GM23338 (cell line): ENCODE results near the gene C17orf100. TPM values are rescaled to one million over a fixed set of nuclear protein-coding genes. Genes with fewer than 3 reads are reported as not detected.

Source experiments
- ATAC-seq: fragments of 200-7000 bp; cut with Tn5 transposase; 3 replicates; pipeline ENCODE4 v1.9.1; 2020
- DNase-seq: peaks from one replicate; pipeline ENCODE4 v3.0.0-alpha.2; 2015; ENCODE audit warnings: low spot score
- H2AFZ ChIP-seq: fragments of 200-600 bp; sonication (generic); 2 replicates; pipeline ENCODE4 v1.8.0; 2016; ENCODE audit warnings: antibody characterized with exemption, mild to moderate bottlenecking, moderate library complexity
- H3F3A ChIP-seq: fragments of 200-600 bp; sonication (generic); replicated peaks from 2 replicates; pipeline ENCODE4 v1.8.0; 2017; ENCODE audit warnings: antibody characterized with exemption, mixed run types, low read depth
- H3K27ac ChIP-seq: fragments of 200-600 bp; sonication (generic); 2 replicates; pipeline ENCODE4 v1.6.1; 2016; ENCODE audit warnings: low read depth
- H3K27me3 ChIP-seq: fragments of 200-600 bp; sonication (generic); 2 replicates; pipeline ENCODE4 v1.8.0; 2016; ENCODE audit warnings: mild to moderate bottlenecking, mixed run types, moderate library complexity; ENCODE audit not compliant: insufficient read depth
- H3K36me3 ChIP-seq: fragments of 200-600 bp; sonication (generic); 2 replicates; pipeline ENCODE4 v1.8.0; 2016; ENCODE audit warnings: mild to moderate bottlenecking; ENCODE audit not compliant: insufficient read depth
- H3K4me1 ChIP-seq: fragments of 200-600 bp; sonication (generic); 2 replicates; pipeline ENCODE4 v1.8.0; 2016; ENCODE audit warnings: mild to moderate bottlenecking, moderate library complexity; ENCODE audit not compliant: insufficient read depth
- H3K4me2 ChIP-seq: fragments of 200-600 bp; sonication (generic); 2 replicates; pipeline ENCODE4 v1.7.1; 2017; ENCODE audit warnings: mixed run types
- H3K4me3 ChIP-seq: fragments of 200-600 bp; sonication (generic); 2 replicates; pipeline ENCODE4 v1.6.1; 2016; ENCODE audit warnings: mixed run types
- H3K79me2 ChIP-seq: fragments of 200-600 bp; sonication (generic); replicated peaks from 2 replicates; pipeline ENCODE4 v1.8.0; 2017; ENCODE audit warnings: mild to moderate bottlenecking; ENCODE audit not compliant: insufficient read depth
- H3K9me2 ChIP-seq: fragments of 200-600 bp; sonication (generic); 2 replicates; pipeline ENCODE4 v1.8.0; 2017; ENCODE audit not compliant: insufficient read depth
- H4K20me1 ChIP-seq: fragments of 200-600 bp; sonication (generic); replicated peaks from 2 replicates; pipeline ENCODE4 v1.8.0; 2017; ENCODE audit warnings: mild to moderate bottlenecking; ENCODE audit not compliant: insufficient read depth
- H3K27ac Mint-ChIP-seq: 2 replicates; pipeline ENCODE4 v1.8.0; 2020; ENCODE audit warnings: inconsistent platforms, mild to moderate bottlenecking, moderate library complexity, mixed read lengths
- H3K27me3 Mint-ChIP-seq: 3 replicates; pipeline ENCODE4 v1.8.0; 2022; ENCODE audit warnings: low read depth, mild to moderate bottlenecking, moderate library complexity, mixed read lengths, inconsistent platforms; ENCODE audit not compliant: insufficient read depth, poor library complexity
- H3K36me3 Mint-ChIP-seq: 3 replicates; pipeline ENCODE4 v1.8.0; 2021; ENCODE audit warnings: low read depth, mild to moderate bottlenecking, inconsistent platforms, moderate library complexity, mixed read lengths
- H3K4me1 Mint-ChIP-seq: 3 replicates; pipeline ENCODE4 v1.8.0; 2020; ENCODE audit warnings: mild to moderate bottlenecking, inconsistent platforms, mixed read lengths
- H3K4me3 Mint-ChIP-seq: 3 replicates; pipeline ENCODE4 v1.8.0; 2021; ENCODE audit warnings: moderate library complexity, mild to moderate bottlenecking, inconsistent platforms, mixed read lengths
- H3K9me3 Mint-ChIP-seq: 3 replicates; pipeline ENCODE4 v1.8.0; 2020; ENCODE audit warnings: moderate library complexity, mild to moderate bottlenecking, inconsistent platforms, mixed read lengths
- EZH2 ChIP-seq: fragments of 200-600 bp; sonication (generic); IDR thresholded peaks from one replicate; pipeline ENCODE4 v1.8.0; 2017; ENCODE audit warnings: antibody characterized with exemption, mild to moderate bottlenecking, low read depth; ENCODE audit not compliant: unreplicated experiment
- EZH2phosphoT487 ChIP-seq: fragments of 200-600 bp; sonication (generic); IDR thresholded peaks from one replicate; pipeline ENCODE4 v1.8.1; 2018; ENCODE audit warnings: antibody characterized with exemption; ENCODE audit not compliant: unreplicated experiment
- JUNB ChIP-seq: IDR thresholded peaks from one replicate; pipeline ENCODE4 v1.6.1; 2016; ENCODE audit warnings: antibody characterized with exemption; ENCODE audit not compliant: unreplicated experiment
- NANOG ChIP-seq: IDR thresholded peaks from 2 replicates; pipeline ENCODE4 v1.6.1; 2016; ENCODE audit warnings: antibody characterized with exemption, borderline replicate concordance
- STAT1 ChIP-seq: IDR thresholded peaks from one replicate; pipeline ENCODE4 v1.6.1; 2016; ENCODE audit warnings: antibody characterized with exemption; ENCODE audit not compliant: unreplicated experiment
- polyA plus RNA-seq: library from polyadenylated mRNA; unstranded; fragments of >200 nt; fragmentation: Nextera tagmentation; extraction: Ambion mirVana; gene quantifications from 2 replicates; pipeline ENCODE4 v1.2.1, GENCODE V29; 2016
- total RNA-seq: library from RNA; depleted of rRNA; stranded (reverse); fragments of >200 nt; shearing (Covaris generic); gene quantifications from 2 replicates; pipeline ENCODE4 v1.2.3, GENCODE V29; 2014
- TF ChIP-seq, protein P1 (sequence below): IDR thresholded peaks from 2 replicates; pipeline ENCODE4 v1.6.1; 2016; ENCODE audit warnings: antibody characterized with exemption
- TF ChIP-seq, protein P2 (sequence below): IDR thresholded peaks from one replicate; pipeline ENCODE4 v1.6.1; 2018; ENCODE audit warnings: antibody characterized with exemption; ENCODE audit not compliant: unreplicated experiment
- TF ChIP-seq, protein P3 (sequence below): fragments of 250-450 bp; sonication (Bioruptor Pico); IDR thresholded peaks from 2 replicates; pipeline ENCODE4 v1.5.0; 2020; ENCODE audit warnings: mild to moderate bottlenecking, moderate library complexity
- TF ChIP-seq, protein P4 (sequence below), 2 experiments: fragments of 200-600 bp in 1 of 2; sonication (generic) in 1 of 2; conservative IDR thresholded peaks; 2 replicates each; pipeline versions ENCODE4 v1.5.1 to v1.6.1; 2016 to 2017; ENCODE audit warnings: antibody characterized with exemption in 2 of 2, low read depth in 2 of 2, mild to moderate bottlenecking in 2 of 2, moderate library complexity in 1 of 2

Gene C17orf100
- total and polyA plus RNA-seq, 2 experiments from 2014 or later = 2.7 to 3.9 TPM

DNA sequence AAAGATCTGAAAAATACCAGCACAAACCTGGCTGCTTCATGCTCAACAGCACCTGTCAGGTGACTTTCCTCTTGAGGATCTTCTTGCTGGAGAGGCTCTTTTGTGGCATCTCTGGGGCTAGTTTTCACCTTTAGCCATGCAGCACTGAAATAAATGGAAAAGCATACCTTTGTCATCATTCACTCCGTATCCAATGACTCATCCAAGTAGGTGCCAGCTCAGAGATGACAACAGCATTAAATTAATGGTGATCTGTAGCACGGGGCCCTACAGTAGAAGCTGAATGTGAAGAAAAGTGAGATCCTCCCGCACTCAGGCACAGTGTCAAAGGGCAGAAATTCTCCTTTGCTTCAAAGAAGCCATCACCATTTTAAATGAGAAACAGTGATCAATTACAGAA lies 43.2 kb upstream of the C17orf100 start:
- H3K4me3 ChIP-seq = no peak overlapping the region
- no peak for ATAC-seq
- no peaks in the 10 kb centered on the region for H3K27me3 Mint-ChIP-seq
- no peaks in the 10 kb centered on the region for H3K9me2 ChIP-seq
- no peaks in the 10 kb centered on the region for H3K79me2 ChIP-seq
- no peaks in the 10 kb centered on the region for H3K27me3 ChIP-seq
- H2AFZ ChIP-seq = no peak overlapping the region
- no peaks in the 10 kb centered on the region for H3K4me1 Mint-ChIP-seq
- peaks cover 37% of the 10 kb centered on the region for H3K36me3 ChIP-seq
- no peak overlapping the region for H3K4me2 ChIP-seq
- DNase-seq = no peak
- no peaks in the 10 kb centered on the region for H3K9me3 Mint-ChIP-seq
- no peak overlapping the region for H3K27ac Mint-ChIP-seq
- H3K4me1 ChIP-seq = no peaks in the 10 kb centered on the region
- H3K27ac ChIP-seq = no peak overlapping the region
- peaks cover 7% of the 10 kb centered on the region for H4K20me1 ChIP-seq
- H3F3A ChIP-seq = no peaks in the 10 kb centered on the region
- TF ChIP-seq, protein P1, sequence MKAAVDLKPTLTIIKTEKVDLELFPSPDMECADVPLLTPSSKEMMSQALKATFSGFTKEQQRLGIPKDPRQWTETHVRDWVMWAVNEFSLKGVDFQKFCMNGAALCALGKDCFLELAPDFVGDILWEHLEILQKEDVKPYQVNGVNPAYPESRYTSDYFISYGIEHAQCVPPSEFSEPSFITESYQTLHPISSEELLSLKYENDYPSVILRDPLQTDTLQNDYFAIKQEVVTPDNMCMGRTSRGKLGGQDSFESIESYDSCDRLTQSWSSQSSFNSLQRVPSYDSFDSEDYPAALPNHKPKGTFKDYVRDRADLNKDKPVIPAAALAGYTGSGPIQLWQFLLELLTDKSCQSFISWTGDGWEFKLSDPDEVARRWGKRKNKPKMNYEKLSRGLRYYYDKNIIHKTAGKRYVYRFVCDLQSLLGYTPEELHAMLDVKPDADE = no peak
- TF ChIP-seq NANOG (no peak), EZH2 (no peak), JUNB (no peak), EZH2phosphoT487 (no peak)
- TF ChIP-seq, protein P2, sequence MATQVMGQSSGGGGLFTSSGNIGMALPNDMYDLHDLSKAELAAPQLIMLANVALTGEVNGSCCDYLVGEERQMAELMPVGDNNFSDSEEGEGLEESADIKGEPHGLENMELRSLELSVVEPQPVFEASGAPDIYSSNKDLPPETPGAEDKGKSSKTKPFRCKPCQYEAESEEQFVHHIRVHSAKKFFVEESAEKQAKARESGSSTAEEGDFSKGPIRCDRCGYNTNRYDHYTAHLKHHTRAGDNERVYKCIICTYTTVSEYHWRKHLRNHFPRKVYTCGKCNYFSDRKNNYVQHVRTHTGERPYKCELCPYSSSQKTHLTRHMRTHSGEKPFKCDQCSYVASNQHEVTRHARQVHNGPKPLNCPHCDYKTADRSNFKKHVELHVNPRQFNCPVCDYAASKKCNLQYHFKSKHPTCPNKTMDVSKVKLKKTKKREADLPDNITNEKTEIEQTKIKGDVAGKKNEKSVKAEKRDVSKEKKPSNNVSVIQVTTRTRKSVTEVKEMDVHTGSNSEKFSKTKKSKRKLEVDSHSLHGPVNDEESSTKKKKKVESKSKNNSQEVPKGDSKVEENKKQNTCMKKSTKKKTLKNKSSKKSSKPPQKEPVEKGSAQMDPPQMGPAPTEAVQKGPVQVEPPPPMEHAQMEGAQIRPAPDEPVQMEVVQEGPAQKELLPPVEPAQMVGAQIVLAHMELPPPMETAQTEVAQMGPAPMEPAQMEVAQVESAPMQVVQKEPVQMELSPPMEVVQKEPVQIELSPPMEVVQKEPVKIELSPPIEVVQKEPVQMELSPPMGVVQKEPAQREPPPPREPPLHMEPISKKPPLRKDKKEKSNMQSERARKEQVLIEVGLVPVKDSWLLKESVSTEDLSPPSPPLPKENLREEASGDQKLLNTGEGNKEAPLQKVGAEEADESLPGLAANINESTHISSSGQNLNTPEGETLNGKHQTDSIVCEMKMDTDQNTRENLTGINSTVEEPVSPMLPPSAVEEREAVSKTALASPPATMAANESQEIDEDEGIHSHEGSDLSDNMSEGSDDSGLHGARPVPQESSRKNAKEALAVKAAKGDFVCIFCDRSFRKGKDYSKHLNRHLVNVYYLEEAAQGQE = no peak
- H3K36me3 Mint-ChIP-seq = peaks cover 57% of the 10 kb centered on the region
- H3K4me3 Mint-ChIP-seq = no peak overlapping the region

DNA sequence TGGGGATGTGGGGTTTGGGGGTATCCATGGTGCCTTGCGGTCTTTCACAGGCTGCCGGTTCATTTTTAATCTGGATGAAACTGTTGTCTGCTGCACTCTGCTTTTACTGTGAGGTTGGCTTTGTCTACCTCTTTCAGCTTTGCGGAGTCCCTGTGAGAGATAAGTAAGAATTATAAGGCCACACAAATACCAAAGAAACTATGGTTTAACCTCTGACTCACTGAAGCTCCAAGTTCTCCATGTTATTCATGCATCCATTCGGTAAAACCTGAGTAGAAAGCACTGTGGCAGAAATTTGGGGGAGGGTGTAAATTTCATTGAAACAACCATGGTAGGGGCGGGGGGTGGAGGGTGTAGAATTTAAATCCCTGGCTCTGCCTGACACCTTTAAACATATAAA lies 41.6 kb upstream of the C17orf100 start:
- Mint-ChIP-seq H3K27ac (no peak overlapping the region), H3K4me1 (no peaks in the 10 kb centered on the region), H3K9me3 (no peaks in the 10 kb centered on the region), H3K4me3 (no peak overlapping the region), H3K27me3 (no peaks in the 10 kb centered on the region), H3K36me3 (peaks cover 47% of the 10 kb centered on the region)
- Histone ChIP-seq H3K27me3 (no peaks in the 10 kb centered on the region), H4K20me1 (peaks cover 7% of the 10 kb centered on the region), H3F3A (no peaks in the 10 kb centered on the region), H3K36me3 (peaks cover 32% of the 10 kb centered on the region), H3K4me3 (no peak overlapping the region), H3K9me2 (no peaks in the 10 kb centered on the region), H3K79me2 (no peaks in the 10 kb centered on the region), H2AFZ (no peak overlapping the region), H3K4me2 (no peak overlapping the region), H3K4me1 (no peaks in the 10 kb centered on the region), H3K27ac (no peak overlapping the region)
- no peak for ATAC-seq
- DNase-seq = no peak
- TF ChIP-seq STAT1 (no peak), EZH2 (no peak)
- TF ChIP-seq, protein P3, sequence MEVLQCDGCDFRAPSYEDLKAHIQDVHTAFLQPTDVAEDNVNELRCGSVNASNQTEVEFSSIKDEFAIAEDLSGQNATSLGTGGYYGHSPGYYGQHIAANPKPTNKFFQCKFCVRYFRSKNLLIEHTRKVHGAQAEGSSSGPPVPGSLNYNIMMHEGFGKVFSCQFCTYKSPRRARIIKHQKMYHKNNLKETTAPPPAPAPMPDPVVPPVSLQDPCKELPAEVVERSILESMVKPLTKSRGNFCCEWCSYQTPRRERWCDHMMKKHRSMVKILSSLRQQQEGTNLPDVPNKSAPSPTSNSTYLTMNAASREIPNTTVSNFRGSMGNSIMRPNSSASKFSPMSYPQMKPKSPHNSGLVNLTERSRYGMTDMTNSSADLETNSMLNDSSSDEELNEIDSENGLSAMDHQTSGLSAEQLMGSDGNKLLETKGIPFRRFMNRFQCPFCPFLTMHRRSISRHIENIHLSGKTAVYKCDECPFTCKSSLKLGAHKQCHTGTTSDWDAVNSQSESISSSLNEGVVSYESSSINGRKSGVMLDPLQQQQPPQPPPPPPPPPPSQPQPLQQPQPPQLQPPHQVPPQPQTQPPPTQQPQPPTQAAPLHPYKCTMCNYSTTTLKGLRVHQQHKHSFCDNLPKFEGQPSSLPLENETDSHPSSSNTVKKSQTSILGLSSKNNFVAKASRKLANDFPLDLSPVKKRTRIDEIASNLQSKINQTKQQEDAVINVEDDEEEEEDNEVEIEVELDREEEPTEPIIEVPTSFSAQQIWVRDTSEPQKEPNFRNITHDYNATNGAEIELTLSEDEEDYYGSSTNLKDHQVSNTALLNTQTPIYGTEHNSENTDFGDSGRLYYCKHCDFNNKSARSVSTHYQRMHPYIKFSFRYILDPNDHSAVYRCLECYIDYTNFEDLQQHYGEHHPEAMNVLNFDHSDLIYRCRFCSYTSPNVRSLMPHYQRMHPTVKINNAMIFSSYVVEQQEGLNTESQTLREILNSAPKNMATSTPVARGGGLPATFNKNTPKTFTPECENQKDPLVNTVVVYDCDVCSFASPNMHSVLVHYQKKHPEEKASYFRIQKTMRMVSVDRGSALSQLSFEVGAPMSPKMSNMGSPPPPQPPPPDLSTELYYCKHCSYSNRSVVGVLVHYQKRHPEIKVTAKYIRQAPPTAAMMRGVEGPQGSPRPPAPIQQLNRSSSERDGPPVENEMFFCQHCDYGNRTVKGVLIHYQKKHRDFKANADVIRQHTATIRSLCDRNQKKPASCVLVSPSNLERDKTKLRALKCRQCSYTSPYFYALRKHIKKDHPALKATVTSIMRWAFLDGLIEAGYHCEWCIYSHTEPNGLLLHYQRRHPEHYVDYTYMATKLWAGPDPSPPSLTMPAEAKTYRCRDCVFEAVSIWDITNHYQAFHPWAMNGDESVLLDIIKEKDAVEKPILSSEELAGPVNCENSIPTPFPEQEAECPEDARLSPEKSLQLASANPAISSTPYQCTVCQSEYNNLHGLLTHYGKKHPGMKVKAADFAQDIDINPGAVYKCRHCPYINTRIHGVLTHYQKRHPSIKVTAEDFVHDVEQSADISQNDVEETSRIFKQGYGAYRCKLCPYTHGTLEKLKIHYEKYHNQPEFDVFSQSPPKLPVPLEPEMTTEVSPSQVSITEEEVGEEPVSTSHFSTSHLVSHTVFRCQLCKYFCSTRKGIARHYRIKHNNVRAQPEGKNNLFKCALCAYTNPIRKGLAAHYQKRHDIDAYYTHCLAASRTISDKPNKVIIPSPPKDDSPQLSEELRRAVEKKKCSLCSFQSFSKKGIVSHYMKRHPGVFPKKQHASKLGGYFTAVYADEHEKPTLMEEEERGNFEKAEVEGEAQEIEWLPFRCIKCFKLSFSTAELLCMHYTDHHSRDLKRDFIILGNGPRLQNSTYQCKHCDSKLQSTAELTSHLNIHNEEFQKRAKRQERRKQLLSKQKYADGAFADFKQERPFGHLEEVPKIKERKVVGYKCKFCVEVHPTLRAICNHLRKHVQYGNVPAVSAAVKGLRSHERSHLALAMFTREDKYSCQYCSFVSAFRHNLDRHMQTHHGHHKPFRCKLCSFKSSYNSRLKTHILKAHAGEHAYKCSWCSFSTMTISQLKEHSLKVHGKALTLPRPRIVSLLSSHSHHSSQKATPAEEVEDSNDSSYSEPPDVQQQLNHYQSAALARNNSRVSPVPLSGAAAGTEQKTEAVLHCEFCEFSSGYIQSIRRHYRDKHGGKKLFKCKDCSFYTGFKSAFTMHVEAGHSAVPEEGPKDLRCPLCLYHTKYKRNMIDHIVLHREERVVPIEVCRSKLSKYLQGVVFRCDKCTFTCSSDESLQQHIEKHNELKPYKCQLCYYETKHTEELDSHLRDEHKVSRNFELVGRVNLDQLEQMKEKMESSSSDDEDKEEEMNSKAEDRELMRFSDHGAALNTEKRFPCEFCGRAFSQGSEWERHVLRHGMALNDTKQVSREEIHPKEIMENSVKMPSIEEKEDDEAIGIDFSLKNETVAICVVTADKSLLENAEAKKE (CRISPR knock-in tag) = no peak
- TF ChIP-seq, protein P4, sequence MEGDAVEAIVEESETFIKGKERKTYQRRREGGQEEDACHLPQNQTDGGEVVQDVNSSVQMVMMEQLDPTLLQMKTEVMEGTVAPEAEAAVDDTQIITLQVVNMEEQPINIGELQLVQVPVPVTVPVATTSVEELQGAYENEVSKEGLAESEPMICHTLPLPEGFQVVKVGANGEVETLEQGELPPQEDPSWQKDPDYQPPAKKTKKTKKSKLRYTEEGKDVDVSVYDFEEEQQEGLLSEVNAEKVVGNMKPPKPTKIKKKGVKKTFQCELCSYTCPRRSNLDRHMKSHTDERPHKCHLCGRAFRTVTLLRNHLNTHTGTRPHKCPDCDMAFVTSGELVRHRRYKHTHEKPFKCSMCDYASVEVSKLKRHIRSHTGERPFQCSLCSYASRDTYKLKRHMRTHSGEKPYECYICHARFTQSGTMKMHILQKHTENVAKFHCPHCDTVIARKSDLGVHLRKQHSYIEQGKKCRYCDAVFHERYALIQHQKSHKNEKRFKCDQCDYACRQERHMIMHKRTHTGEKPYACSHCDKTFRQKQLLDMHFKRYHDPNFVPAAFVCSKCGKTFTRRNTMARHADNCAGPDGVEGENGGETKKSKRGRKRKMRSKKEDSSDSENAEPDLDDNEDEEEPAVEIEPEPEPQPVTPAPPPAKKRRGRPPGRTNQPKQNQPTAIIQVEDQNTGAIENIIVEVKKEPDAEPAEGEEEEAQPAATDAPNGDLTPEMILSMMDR (conservative IDR thresholded peaks at IDR 0.05; ENCODE audit: low read depth in 2 of 2) = no peak
